Fibroblast of lung (primary cell): ENCODE data around the gene KLHL18. TPM values are rescaled to one million over a fixed set of nuclear protein-coding genes. Genes with fewer than 3 reads are reported as not detected.

Source experiments
- DNase-seq, 2 donors: peaks; one replicate each; pipeline versions ENCODE4 v3.0.0 to v3.0.0-alpha.2; 2010; ENCODE audit warnings: low read depth in 2 of 2
- H2AFZ ChIP-seq: 2 replicates; pipeline ENCODE4 v1.5.1; 2012; ENCODE audit warnings: low read length, control low read depth, inconsistent platforms
- H3K27ac ChIP-seq: 2 replicates; pipeline ENCODE4 v1.5.1; 2011; ENCODE audit warnings: low read length, control low read depth; ENCODE audit not compliant: insufficient read depth
- H3K27me3 ChIP-seq: 2 replicates; pipeline ENCODE4 v1.5.1; 2011; ENCODE audit warnings: mild to moderate bottlenecking, low read length; ENCODE audit not compliant: control insufficient read depth, insufficient read depth
- H3K36me3 ChIP-seq: 2 replicates; pipeline ENCODE4 v1.5.1; 2011; ENCODE audit warnings: low read length; ENCODE audit not compliant: control insufficient read depth, insufficient read depth
- H3K4me1 ChIP-seq: 2 replicates; pipeline ENCODE4 v1.5.1; 2011; ENCODE audit warnings: low read length; ENCODE audit not compliant: control insufficient read depth, insufficient read depth; ENCODE audit errors: extremely low read depth
- H3K4me2 ChIP-seq: 2 replicates; pipeline ENCODE4 v1.5.1; 2011; ENCODE audit warnings: low read length, control low read depth; ENCODE audit not compliant: insufficient read depth; ENCODE audit errors: extremely low read depth
- H3K4me3 ChIP-seq, 4 experiments: fragments of 200-600 bp in 1 of 4; sonication (generic) in 1 of 4; replicated peaks in 1 of 4; 2 replicates each; pipeline ENCODE4 v1.5.1; 2011 to 2016; ENCODE audit warnings: low read length in 4 of 4, low read depth in 3 of 4, mild to moderate bottlenecking in 3 of 4, control low read depth in 2 of 4, inconsistent platforms in 1 of 4, mixed read lengths in 1 of 4; ENCODE audit not compliant: insufficient read depth in 1 of 4; ENCODE audit errors: control extremely low read depth in 1 of 4
- H3K79me2 ChIP-seq: 2 replicates; pipeline ENCODE4 v1.5.1; 2012; ENCODE audit warnings: mild to moderate bottlenecking, low read length, inconsistent platforms; ENCODE audit not compliant: control insufficient read depth, insufficient read depth
- H3K9ac ChIP-seq: 2 replicates; pipeline ENCODE4 v1.5.1; 2011; ENCODE audit warnings: mild to moderate bottlenecking, low read length, control low read depth; ENCODE audit not compliant: insufficient read depth
- H3K9me3 ChIP-seq: 2 replicates; pipeline ENCODE4 v1.5.1; 2012; ENCODE audit warnings: low read depth, low read length; ENCODE audit not compliant: control insufficient read depth, insufficient read depth
- H4K20me1 ChIP-seq: 2 replicates; pipeline ENCODE4 v1.5.1; 2011; ENCODE audit warnings: low read length; ENCODE audit not compliant: control insufficient read depth, insufficient read depth; ENCODE audit errors: extremely low read depth
- CTCF ChIP-seq, 2 donors: IDR thresholded peaks in 1 of 2; conservative IDR thresholded peaks in 1 of 2; 1 replicate in 1 of 2; 2 replicates in 1 of 2; pipeline ENCODE4 v1.5.1; 2011 to 2012; ENCODE audit warnings: low read length in 2 of 2, control low read depth in 1 of 2, inconsistent platforms in 1 of 2, low read depth in 1 of 2, mild to moderate bottlenecking in 1 of 2
- EZH2 ChIP-seq: IDR thresholded peaks from 2 replicates; pipeline ENCODE4 v1.5.1; 2012; ENCODE audit warnings: low read length, control low read depth, mild to moderate bottlenecking; ENCODE audit errors: missing control alignments
- polyA minus RNA-seq: library from RNA; depleted of rRNA, polyadenylated mRNA; stranded (reverse); fragments of >200 nt; gene quantifications from 2 replicates; pipeline ENCODE4 v1.2.3, GENCODE V29; 2011; ENCODE audit warnings: low replicate concordance
- polyA plus RNA-seq, 2 donors: library from polyadenylated mRNA; depleted of rRNA in 1 of 2; stranded (reverse) in 1 of 2; unstranded in 1 of 2; fragments of >200 nt; gene quantifications; 2 replicates each; pipeline ENCODE4 v1.2.1, GENCODE V29; 2011 to 2012; ENCODE audit warnings: missing spikeins in 1 of 2
- total RNA-seq: library from RNA; depleted of rRNA; stranded (reverse); fragments of >200 nt; gene quantifications from 2 replicates; pipeline ENCODE4 v1.2.1, GENCODE V29; 2014

Gene KLHL18
- 15.2 and 20.1 TPM in 2 replicates for total RNA-seq
- polyA plus RNA-seq = 27.8 and 29.1 TPM in 2 replicates
- polyA plus RNA-seq (2012) = 30.7 and 31.1 TPM in 2 replicates
- 43.9 and 49.1 TPM in 2 replicates for polyA minus RNA-seq

GRCh38 chr3:47282424-47283192 is at the start of gene KLHL18, which contains the start of gene KIF9:
TSS of gene KLHL18 (plus strand) at chr3:47282944. CDS start at chr3:47282966, 22 bp downstream.
TSS of gene KIF9 (minus strand) at chr3:47282799. CDS start at chr3:47277374, 5,425 bp downstream.
- H3K9ac ChIP-seq = peak within 1 kb of the TSS; percentile 99
- peak within 1 kb of the TSS; percentile 96 for H2AFZ ChIP-seq
- peak within 1 kb of the TSS; percentile 58 to 89 (median 84) for H3K4me3 ChIP-seq
- peak; percentile 94 to 95 for DNase-seq
- no peaks in the 10 kb centered on the region for H3K4me1 ChIP-seq
- no peaks in the 10 kb centered on the region for H3K9me3 ChIP-seq
- H3K27ac ChIP-seq = peak within 1 kb of the TSS; percentile 99
- peaks cover 2% of the 10 kb centered on the region for H3K36me3 ChIP-seq
- H4K20me1 ChIP-seq = no peaks in the 10 kb centered on the region
- peak within 1 kb of the TSS; percentile 95 for H3K4me2 ChIP-seq
- no peaks in the 10 kb centered on the region for H3K27me3 ChIP-seq
- TF ChIP-seq EZH2 (no peak), CTCF (conservative IDR thresholded peaks at IDR 0.05 in 1 of 2, IDR thresholded peaks at IDR 0.05 in 1 of 2; ENCODE audit: low read depth in 1 of 2, low read length in 2 of 2) (no peak)
- H3K79me2 ChIP-seq = peaks cover 36% of the 10 kb centered on the region

GRCh38 chr3:47238017-47238416 is 44.7 kb upstream of the KLHL18 start:
- no peak overlapping the region for H3K9ac ChIP-seq
- no peak overlapping the region for H3K27ac ChIP-seq
- H3K27me3 ChIP-seq = no peaks in the 10 kb centered on the region
- TF ChIP-seq CTCF (conservative IDR thresholded peaks at IDR 0.05 in 1 of 2, IDR thresholded peaks at IDR 0.05 in 1 of 2; ENCODE audit: low read depth in 1 of 2, low read length in 2 of 2) (no peak), EZH2 (no peak)
- no peak overlapping the region for H3K4me2 ChIP-seq
- no peak overlapping the region for H3K4me3 ChIP-seq
- H3K79me2 ChIP-seq = no peaks in the 10 kb centered on the region
- no peaks in the 10 kb centered on the region for H4K20me1 ChIP-seq
- no peak for DNase-seq
- H3K36me3 ChIP-seq = no peaks in the 10 kb centered on the region
- H2AFZ ChIP-seq = no peak overlapping the region
- no peaks in the 10 kb centered on the region for H3K9me3 ChIP-seq
- H3K4me1 ChIP-seq = no peaks in the 10 kb centered on the region

GRCh38 chr3:47239929-47240328 is 42.8 kb upstream of the KLHL18 start:
- Histone ChIP-seq H3K4me3 (no peak overlapping the region), H3K36me3 (no peaks in the 10 kb centered on the region), H3K4me2 (no peak overlapping the region), H3K9me3 (no peaks in the 10 kb centered on the region), H3K27ac (no peak overlapping the region), H3K27me3 (no peaks in the 10 kb centered on the region), H3K4me1 (no peaks in the 10 kb centered on the region), H3K79me2 (no peaks in the 10 kb centered on the region), H4K20me1 (no peaks in the 10 kb centered on the region), H3K9ac (no peak overlapping the region), H2AFZ (no peak overlapping the region)
- TF ChIP-seq CTCF (conservative IDR thresholded peaks at IDR 0.05 in 1 of 2, IDR thresholded peaks at IDR 0.05 in 1 of 2; ENCODE audit: low read depth in 1 of 2, low read length in 2 of 2) = no peak
- no peak for TF ChIP-seq EZH2
- DNase-seq = no peak
